Measurements from ENCODE around the gene AK3.
A peak's percentile ranks its signal among the peaks of the same experiment; 100 is the strongest.

The AK3 gene

DNA sequence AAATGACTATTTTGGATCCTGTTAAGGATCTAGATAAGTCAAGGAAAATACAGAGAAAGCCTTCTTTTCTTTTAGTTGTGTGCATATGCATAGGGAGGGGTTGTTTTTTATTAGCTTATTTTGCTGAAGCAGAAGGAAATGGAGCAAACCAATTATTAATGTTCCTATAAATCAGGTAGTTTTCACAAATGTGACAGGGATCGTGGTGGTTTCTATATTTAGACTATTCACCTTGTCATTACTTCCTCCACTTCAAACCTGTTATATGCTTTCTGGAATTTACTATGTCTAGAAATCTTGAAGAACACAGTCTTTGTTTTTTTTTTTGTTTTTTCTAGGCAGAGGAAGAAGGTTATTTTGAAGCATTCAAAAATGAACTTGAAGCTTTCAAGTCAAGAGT lies 39.5 kb downstream of the AK3 start:
- DNase-seq = no peak

DNA sequence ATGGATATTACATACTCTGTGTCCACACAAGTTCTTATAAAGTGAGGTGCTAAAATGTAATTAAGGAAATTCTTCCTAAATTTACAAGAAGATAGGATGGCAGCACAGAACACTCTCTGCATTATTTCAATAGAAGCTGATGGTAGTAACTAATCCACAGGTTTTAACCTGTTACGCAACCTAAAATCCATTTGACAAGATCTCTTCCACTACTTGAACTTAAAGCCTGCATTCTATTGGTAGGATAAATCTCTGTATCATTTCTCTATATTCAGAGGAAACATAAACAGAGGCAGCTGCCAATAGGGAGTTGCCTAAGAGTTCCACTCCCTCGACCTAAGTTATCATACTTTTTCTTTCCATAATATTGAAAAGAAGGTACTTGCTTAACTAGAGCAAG lies 40.1 kb downstream of the AK3 start:
- DNase-seq = no peak

DNA sequence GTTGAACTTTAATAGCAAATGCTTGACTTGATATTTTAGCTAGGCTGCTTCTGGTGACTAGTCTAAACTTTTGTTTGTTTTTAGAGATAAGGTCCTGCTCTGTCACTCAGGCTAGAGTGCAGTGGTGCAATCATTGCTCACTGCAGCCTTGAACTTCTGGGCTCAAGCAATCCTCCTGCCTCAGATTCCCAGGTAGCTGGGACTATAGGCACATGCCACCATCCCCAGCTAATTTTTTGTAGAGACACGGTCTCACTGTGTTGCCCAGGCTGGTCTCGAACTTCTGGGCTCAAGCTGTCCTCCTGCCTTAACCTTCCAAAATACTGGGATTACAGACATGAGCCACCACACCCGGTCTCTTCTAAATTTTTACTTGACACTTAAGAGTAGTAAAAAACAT lies 40.9 kb downstream of the AK3 start:
- no peak for DNase-seq

DNA sequence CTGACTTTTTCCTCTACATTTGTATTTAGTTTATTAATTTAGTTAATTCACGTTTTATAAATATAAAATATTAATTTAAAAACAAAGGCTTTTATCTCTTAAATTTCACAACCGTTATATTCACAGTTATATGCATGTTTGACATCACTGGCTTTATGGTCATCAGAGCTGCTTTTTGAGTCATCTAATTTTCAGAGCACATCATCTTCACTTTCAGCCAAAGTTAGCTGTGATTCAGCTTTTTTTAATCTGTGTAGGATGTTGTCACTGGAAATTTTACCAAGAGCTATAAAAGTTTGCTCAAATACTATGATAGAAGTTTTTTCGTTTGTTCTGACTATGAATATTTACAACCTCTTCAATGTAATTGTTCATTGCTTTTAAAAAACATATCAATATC lies 49.2 kb downstream of the AK3 start:
- DNase-seq = no peak

DNA sequence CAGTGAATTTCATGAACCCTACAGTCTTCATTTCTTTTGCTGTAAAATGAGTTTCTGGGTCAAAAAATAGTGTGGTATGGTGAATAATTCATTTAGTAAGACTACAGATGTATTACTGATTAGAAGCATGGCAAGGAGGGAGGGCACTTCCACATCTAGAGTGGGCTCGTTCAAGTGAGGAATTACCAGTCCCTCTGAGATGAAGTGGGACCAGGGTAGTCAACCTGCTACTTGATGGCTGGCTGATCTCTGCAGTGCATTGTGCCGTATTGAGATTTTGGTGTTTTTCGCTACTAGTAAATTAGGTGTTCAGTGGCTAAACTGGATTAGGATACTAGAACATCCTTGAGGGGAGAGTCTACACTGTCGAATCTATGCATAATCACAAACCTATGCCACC lies 50.9 kb downstream of the AK3 start:
- no peak for DNase-seq

DNA sequence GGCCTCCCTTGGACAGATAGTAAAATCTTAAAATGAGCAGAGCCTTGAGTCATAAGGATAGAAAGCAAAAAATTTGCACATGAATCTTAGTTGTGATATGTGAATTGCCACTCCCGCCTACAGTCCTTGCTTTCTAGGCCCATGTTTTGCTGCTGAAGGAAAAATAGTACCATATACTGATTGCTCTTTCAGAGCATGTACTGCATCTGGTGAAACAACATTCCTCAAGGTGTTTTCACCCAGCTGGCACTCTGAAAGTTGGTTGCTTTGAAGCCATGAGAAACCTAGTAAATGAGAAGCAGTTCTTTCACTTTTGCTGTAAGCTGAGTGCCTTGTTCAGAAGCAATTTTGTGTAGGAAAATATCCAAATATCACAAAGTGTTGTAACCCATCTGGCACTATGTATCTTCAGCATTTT lies 51.3 kb downstream of the AK3 start:
- no peak for DNase-seq

DNA sequence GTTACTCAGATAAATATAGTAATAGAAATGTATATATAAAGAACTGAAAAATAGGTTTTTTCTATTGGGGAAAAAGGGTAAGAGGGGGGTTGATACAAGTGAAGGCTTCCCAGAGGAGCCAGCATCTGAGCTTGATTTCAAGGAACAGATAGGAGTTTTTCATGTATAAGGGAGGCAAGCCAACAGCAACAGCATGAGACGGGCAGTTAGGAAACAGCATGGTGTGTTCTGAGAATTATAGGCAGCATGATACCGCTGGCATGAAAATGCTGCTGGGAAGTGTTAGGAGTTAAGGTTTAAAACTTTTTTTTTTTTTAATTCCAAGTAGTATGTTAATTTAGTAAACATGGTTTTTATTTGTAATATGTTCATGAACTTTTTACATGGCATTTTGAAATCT lies 52.0 kb downstream of the AK3 start:
- no peak for DNase-seq

DNA sequence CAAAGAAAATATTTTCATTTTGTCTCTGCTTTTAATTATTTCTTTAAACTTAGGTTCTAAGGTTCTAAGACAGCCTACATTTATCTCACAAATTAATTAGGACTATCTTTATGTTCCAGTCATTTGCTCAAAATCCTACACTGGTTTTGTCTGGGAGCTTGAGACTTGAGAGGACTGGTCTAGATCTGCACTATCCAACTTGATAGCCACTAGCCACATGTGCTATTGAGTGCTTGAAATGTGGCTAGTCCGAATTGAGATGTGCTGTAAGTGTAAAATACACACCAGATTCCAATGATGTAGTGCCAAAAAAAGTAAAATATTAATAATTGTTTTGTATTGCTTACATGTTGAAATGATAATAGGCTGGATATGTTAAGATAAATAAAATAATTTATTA lies 54.4 kb downstream of the AK3 start:
- DNase-seq = no peak

DNA sequence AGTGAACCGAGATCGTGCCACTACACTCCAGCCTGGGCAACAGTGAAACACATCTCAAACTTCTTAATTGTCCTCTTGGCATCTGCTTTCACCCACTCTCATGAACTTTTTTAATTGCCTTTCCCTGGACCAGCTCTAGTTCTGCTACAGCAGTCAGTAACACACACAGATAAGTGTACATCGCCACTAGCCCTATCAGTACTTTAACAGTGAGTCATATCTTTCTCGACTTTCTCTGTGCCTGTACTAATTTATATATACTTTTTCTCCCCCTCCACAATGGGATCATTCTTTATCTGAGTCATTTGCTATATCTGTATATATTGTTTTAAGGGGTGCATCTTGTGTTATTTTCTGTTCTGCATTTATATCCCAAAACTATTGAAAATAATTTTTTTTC lies 54.9 kb downstream of the AK3 start:
- DNase-seq = no peak

DNA sequence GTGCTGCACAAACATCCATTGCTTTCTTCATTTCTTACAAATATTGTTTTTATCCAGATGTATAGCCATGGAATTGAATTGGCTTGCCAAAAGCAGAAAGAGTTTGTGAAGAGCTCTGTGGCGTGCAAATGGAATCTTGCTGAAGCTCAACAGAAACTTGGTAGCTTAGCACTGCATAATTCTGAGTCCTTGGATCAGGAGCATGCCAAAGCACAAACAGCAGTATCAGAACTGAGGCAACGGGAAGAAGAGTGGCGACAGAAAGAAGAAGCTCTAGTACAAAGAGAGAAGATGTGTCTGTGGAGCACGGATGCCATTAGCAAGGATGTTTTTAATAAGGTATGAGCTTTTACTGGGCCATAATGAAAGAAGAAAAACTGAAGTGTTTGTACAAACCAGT lies 56.2 kb downstream of the AK3 start:
- DNase-seq = no peak

DNA sequence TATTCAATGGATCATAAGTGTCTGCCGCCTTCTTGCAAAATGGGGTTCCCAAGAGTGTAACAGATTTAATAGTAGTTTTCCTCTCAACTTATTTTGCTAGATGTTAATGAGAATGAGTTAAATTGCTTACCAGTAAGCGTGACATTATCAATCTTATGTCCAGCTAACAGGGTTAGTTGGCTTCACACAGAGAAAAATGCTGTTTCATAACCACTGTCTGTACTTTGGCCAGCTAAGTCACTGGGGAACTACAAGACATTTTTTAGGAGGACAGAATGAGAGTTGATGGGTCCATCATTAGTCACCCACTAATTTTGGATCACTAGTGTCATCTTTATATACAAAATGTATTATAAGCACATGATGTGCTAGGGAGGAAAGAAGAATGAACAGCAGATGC lies 60.3 kb downstream of the AK3 start:
- no peak for DNase-seq

DNA sequence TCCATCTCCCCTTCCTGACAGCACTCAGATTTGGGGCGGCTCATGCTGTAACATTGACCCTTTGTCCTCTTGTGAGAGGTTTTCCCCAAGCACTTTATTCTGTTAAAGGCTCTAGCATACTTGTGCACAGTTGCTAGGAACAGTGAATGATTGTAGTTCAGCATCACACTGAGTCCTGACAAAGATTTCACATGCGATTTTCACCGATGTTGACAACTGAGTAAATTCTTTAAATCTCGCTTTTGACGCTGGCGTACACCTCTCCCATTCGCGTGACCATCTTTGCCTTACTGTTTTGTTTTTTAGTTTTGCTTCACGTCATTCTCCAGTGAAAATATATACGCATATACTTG lies 60.9 kb downstream of the AK3 start:
- DNase-seq = peak; percentile 19

DNA sequence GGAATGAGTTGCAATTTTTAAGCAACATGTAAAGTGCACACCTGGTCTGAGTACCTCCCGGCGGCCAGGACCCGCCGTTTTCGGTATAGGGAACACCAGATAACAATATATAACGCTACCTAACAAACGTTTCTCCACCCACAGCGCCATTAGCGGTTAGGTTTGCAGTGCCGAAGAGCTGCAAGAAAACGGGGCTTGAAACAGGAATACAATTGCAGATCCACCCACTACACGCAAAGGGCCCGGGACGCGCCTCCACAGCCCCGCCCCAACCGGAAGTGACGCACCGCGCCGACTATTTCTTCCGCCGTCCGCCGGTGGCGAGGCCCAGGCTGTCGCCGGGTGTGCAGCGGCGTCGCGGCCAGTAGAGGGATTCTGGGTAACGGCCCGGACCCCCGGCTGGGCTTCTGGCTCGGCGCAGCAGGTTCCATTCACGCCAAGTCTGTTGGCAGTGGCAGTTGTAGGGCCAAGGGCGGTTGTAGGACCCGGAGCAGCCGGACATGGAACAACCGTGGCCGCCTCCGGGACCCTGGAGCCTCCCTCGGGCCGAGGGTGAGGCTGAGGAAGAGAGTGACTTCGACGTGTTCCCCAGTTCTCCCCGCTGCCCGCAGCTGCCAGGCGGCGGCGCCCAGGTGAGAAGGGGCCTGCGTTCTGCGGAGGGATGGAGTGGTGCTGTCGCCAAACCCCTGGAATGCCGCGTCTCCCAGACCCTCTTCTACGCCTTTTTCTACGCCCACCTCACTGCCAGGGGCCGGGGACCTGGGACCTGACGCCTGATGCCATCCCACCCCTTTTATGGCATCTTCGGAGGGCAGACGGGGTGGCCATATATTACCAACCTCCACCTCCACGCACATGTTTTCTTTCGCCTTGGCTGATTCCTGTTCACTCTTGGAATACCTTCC lies 61.5 kb downstream of the AK3 start, which contains the start of gene CDC37L1:
TSS of gene CDC37L1 (plus strand) at position 302 of the 905 bp plus-strand sequence. CDS start at position 501, 199 bp downstream.
- DNase-seq = peak; percentile 89

DNA sequence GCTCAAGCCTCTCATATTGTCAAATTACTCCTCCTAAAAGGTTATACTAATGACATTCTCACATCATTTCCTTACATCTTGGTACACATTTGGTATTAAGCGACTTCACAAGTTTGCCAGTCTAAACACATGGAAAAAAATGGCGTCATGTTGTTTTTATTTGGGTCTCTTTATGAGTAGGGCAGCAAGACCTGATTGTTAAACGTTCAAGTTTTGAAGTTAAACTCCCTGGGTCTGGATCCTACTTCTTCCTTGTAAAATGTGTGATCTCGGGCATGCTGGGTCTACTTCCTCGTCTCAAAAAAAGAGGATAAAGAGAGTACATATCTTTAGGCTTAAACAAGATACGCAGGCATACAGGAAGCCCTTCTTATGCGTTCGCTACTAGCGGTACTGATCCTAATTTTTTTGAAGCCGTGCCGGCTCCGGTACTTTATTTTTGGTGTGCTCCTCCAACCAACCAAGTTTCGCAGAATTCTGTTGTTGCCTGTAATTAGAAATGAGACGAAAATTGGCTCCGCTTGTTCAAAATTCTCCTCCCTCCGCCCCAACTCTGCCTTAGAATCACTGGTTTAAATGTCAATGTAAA lies 62.2 kb downstream of the AK3 start:
- DNase-seq = peak; percentile 51

DNA sequence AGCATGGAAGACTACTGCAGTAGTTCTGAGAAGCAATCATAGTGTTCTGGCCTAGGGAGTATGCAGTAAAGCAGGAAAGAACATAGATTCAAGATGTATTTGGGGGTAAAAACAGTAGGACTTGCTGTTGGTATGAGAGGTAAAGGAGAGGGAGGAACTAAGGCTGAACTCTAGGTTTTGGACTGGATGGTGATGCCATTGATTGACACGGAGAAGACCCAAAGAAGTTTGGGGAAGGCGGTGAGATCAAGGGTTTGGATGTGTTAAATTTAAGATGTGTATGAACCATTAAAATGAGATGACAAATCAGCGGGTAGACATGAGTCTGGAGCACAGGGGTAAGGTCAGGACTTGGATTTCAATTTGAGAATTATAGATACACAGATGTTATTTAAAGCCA lies 63.6 kb downstream of the AK3 start:
- no peak for DNase-seq

DNA sequence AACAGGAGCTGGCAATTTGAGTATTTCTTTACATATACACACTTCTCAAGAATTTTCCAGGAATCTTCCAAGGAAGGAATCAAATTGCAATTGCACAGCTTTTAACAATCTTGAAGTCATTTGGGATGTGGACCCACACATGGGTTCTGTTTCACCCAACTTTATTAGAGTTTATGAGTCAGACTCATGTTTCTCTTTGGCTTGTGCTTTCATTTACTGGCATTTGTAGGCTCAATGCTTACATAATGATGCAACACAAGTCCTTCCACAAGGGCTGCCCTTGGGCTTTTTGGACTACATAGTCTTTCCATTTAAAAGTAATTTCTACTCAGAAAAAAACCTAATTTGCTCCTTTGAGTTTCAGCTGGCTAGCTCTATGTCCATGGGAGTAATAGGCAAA lies 66.2 kb downstream of the AK3 start:
- no peak for DNase-seq

DNA sequence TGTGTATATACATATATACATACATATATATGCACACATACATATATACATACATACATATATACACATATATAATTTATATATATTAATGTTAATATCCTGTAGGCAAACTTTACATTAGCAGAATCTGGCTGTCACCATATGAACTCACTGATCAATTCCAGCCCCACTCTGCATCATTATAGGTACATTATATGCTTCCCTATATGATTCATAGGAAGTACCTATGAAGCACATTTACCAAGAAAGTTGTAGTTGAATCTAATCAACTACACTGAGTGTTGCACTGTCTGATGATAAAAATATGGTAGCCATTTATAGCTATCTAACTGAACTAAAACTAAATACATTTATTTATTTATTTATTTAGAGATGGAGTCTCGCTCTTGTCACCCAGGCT lies 69.3 kb downstream of the AK3 start:
- no peak for DNase-seq

DNA sequence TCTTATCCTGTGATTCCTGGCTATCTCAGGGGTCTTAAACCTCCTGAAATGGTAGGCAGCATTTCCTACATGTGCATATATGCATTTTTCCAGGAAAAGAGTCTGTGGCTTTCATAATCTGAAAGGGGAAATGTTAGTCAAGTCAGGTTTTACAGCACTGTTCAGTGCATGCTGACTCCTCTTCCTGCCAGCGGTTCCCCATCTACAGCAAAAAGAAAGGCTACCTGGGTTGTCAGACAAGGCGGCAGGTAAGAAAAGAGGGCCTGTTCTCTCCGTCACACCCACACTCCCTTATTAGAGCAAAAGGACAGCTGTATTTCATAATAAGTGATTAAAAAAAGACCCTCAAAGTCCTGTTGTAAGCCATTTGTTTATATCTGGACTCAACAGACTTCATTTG lies 70.4 kb downstream of the AK3 start:
- DNase-seq = no peak

DNA sequence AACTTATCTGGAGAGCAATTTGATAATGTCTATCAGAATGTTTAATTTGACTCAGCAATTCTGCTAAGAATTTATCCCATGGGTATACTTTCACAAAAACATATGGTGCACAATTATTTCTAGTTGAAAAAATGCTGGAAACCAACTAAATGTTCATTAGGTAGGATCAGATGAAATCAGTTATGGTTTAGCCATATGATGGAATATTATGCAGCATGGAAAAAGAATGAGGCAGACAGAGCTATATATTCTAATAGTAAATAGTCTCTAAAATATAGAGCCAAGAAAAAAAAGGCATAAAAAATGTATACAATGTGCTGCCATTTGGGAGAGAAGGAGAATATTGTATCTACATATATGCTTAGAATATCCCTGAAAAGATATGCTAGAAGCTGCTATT lies 71.1 kb downstream of the AK3 start:
- no peak for DNase-seq

DNA sequence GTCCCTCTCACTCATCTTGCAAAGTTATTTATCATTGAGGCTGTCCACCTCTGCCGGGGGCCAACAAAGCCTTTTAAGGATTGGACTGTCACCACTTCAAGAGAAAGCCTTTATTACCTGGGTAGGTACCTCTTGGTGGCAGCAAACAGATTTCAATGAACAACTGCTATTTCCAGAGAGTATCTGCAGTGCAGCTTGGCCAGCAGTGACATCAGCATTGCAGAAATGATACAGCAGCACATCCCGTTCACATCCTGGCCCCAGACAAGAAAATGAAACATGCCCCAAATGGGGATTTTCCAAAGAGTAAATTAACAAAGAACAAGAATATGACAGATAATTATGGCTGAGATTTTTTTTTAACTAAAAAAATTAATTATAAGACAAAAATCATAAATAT lies 72.4 kb downstream of the AK3 start:
- no peak for DNase-seq

DNA sequence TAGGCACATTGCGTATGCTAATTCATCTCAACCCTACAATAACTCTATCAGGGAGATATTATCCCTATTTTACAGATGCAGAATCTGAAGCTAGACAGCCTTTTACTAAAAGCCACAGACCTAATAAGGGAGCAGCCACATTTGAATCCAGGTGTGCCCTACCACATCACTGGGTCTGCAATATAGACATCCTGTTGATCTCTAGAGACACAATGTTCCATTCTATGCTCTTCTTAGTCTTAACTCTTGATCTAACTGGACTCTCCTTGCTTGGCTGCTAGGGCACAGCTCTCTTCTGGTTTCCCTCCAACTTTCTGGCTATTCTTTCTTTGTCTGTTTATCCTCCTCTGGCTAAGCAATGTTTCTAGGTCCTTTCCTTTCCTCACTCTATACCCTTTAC lies 73.3 kb downstream of the AK3 start:
- no peak for DNase-seq

DNA sequence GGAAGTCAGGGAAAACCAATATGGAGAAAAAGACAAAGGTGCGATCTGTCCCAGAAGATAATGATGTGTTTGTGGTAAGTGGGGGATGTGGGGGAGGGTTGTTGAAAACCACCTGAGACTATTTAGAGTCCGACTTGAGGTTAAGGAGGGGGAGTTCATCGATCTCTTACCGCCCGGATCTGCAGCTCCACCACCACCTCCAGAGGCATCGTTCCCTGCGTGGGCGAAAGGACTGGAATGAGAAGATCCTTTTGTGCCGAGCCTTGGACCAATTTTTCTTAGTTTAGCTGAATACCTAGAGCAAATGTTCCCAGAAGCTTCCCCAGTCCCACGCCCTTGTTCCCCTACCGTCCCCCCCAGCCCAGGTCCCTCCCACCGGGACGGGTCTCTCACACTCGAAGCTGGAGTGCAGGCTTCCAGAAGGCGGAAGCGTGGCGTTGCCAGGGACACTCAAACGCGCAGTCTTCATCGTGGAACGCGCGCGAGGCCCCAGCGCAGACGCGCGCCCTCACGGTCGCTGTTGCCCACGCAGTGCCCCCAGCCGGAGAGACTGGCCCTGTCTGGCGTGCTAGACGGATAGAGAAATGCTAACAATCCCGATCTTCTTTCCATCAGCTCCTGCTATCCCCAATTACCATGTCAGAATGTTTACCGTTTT lies 74.8 kb downstream of the AK3 start, which contains the start of gene SPATA6L:
TSS of gene SPATA6L (minus strand) at position 439 of the 658 bp plus-strand sequence. CDS start at position 209, 230 bp downstream.
- DNase-seq = peak; percentile 80

DNA sequence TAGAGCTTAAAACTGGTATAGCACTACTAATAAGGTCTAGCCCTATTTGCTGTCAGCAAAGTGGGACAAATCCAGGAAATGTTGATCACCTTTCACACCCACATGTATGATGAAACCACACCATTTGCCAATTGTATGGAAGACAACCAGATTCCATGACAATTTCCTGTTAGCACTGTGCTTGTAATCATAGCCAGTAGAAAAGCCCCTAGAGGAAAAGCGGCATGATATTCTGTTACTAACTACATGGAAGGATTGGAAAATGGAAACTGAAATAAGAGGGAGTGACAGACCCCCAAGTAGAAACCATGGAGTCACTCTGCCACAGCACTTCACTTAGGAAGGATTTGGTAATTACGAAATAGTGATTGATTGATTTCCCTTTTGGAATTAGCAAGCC lies 75.6 kb downstream of the AK3 start:
- peak; percentile 39 for DNase-seq

DNA sequence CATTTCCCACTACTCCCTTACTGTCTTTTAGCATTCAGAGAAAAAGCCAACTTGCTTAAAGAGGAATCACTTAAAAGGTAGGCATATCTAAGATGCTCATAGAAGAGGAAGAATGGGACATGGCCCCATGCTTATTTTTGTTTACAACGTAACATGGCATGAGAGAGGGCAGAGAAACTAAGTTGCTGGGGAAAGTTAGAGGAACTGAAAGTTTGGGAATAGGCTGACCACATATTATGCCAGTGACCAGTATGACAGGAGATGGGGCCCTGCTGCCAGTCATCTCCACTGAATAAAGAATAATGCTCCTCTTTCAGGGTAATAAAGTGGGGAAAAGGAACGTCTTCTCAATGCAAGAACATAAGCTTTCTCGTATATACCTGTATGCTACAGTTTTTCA lies 77.0 kb downstream of the AK3 start:
- DNase-seq = no peak
